SJSA1 (cell line): Measurements from ENCODE around the gene OR10G3. TPM values are rescaled to one million over a fixed set of nuclear protein-coding genes. Genes with fewer than 3 reads are reported as not detected.
"Not testable (repeated sequence)": the region's sequence is repeated elsewhere in the genome, so short reads cannot be mapped to it uniquely, and the experiment has no call there.

Experiments
- DNase-seq, 2 experiments: peaks; one replicate each; pipeline ENCODE4 v3.0.0-alpha.2; 2015 to 2020; ENCODE audit warnings: low spot score in 2 of 2, low read depth in 1 of 2
- H3K27ac ChIP-seq: fragments of 250-450 bp; sonication (Bioruptor Pico); 2 replicates; pipeline ENCODE4 v1.5.1; 2020; ENCODE audit warnings: mild to moderate bottlenecking, moderate library complexity
- H3K27me3 ChIP-seq: fragments of 250-450 bp; sonication (Bioruptor Pico); replicated peaks from 2 replicates; pipeline ENCODE4 v1.5.1; 2020; ENCODE audit warnings: mild to moderate bottlenecking, moderate library complexity
- H3K36me3 ChIP-seq: fragments of 250-450 bp; sonication (Bioruptor Pico); 2 replicates; pipeline ENCODE4 v1.5.1; 2020; ENCODE audit warnings: mild to moderate bottlenecking
- H3K4me1 ChIP-seq: fragments of 250-450 bp; sonication (Bioruptor Pico); replicated peaks from 2 replicates; pipeline ENCODE4 v1.6.1; 2021; ENCODE audit warnings: mild to moderate bottlenecking
- H3K4me3 ChIP-seq: fragments of 250-450 bp; sonication (Bioruptor Pico); 2 replicates; pipeline ENCODE4 v1.5.1; 2020; ENCODE audit warnings: mild to moderate bottlenecking
- H3K9me3 ChIP-seq: fragments of 250-450 bp; sonication (Bioruptor Pico); replicated peaks from 2 replicates; pipeline ENCODE4 v1.5.1; 2020; ENCODE audit warnings: mild to moderate bottlenecking
- total RNA-seq: library from RNA; depleted of rRNA; stranded (reverse); fragments of >200 nt; shearing (Covaris generic); gene quantifications from 2 replicates; pipeline ENCODE4 v1.2.3, GENCODE V29; 2014

The OR10G3 gene
- total RNA-seq, 1 experiment from 2014 or later = not detected

DNA sequence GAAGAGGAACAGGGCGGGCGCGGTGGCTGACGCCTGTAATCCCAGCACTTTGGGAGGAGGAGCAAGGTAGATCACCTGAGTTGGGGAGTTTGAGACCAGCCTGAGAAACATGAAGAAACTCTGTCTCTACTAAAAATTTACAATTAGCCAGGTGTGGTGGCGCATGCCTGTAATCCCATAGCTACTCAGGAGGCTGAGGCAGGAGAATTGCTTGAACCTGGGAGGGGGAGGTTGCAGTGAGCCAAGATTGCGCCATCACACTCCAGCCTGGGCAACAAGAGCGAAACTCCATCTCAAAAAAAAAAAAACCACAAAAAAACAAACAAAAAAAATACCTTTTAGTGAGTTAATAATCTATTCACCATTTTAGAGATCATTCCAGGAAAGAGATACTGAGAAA, 35.3 kb downstream of the OR10G3 start:
- not testable (repeated sequence) for H3K4me3 ChIP-seq, H3K4me1 ChIP-seq, H3K9me3 ChIP-seq, DNase-seq, H3K27ac ChIP-seq, H3K27me3 ChIP-seq, H3K36me3 ChIP-seq

GRCh38 chr14:21543963-21544362, 35.9 kb downstream of the OR10G3 start:
- Histone ChIP-seq H3K9me3 (no peaks in the 10 kb centered on the region), H3K36me3 (no peaks in the 10 kb centered on the region), H3K4me1 (no peaks in the 10 kb centered on the region), H3K27me3 (no peaks in the 10 kb centered on the region), H3K4me3 (no peak overlapping the region), H3K27ac (no peak overlapping the region)
- no peak for DNase-seq

DNA sequence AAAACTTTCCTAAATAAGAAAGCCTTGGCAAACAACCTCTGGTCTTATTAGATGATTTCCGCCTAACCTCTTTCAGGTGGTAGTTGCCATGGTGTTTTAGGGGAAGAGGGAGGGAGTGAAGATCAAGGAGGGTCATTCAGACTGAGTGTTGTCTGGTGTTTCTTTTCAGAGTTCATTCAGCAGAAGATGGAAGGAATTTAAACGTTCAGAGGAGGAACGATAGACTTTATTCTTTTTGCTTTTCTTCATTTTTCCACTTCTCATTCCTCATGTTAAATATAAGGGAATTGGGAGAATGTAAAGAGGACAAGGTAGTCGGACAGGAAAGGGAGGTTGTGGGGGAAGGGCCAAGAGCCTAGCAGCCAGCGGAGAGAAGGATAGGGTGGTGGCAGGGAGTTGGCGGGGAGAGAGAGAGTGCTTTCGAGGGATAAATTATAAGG, 36.3 kb downstream of the OR10G3 start:
- Histone ChIP-seq H3K9me3 (no peaks in the 10 kb centered on the region), H3K36me3 (no peaks in the 10 kb centered on the region), H3K4me1 (no peaks in the 10 kb centered on the region), H3K27ac (no peak overlapping the region), H3K27me3 (no peaks in the 10 kb centered on the region; the same call in 1 of the 2 replicates), H3K4me3 (no peak overlapping the region)
- no peak for DNase-seq

GRCh38 chr14:21541413-21542074, 38.3 kb downstream of the OR10G3 start:
- Histone ChIP-seq H3K9me3 (no peaks in the 10 kb centered on the region), H3K36me3 (no peaks in the 10 kb centered on the region), H3K4me3 (no peak overlapping the region), H3K4me1 (no peaks in the 10 kb centered on the region), H3K27ac (no peak overlapping the region), H3K27me3 (peaks cover 13% of the 10 kb centered on the region)
- DNase-seq = no peak

- H3K4me1 ChIP-seq = no peaks in the 10 kb centered on the region
- no peaks in the 10 kb centered on the region for H3K9me3 ChIP-seq
- no peak overlapping the region for H3K27ac ChIP-seq
- DNase-seq = no peak
- peaks cover 33% of the 10 kb centered on the region for H3K27me3 ChIP-seq
- no peak overlapping the region for H3K4me3 ChIP-seq
- H3K36me3 ChIP-seq = no peaks in the 10 kb centered on the region
Observed at GRCh38 chr14:21539189-21539940, 40.5 kb downstream of the OR10G3 start.

DNA sequence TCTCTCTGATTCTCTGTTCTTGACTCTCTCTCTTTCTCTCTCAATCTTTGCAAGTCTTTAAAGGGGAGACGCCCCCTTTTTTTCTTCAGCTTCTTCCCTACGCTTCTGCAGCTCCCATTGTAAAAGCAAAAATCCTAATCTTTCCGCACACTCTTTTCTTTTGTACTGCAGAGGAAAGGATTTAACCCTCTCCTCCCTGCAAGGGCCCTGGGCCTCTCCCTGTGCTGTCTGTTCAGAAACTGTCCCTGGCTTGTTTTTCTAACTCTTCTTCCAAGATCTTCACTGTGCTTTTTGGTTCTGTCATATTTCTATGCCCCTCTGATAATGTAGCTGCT, 42.8 kb downstream of the OR10G3 start:
- Histone ChIP-seq H3K36me3 (no peaks in the 10 kb centered on the region), H3K9me3 (no peaks in the 10 kb centered on the region), H3K4me3 (no peak overlapping the region), H3K27me3 (peaks cover 43% of the 10 kb centered on the region), H3K27ac (no peak overlapping the region), H3K4me1 (no peaks in the 10 kb centered on the region)
- no peak for DNase-seq

DNA sequence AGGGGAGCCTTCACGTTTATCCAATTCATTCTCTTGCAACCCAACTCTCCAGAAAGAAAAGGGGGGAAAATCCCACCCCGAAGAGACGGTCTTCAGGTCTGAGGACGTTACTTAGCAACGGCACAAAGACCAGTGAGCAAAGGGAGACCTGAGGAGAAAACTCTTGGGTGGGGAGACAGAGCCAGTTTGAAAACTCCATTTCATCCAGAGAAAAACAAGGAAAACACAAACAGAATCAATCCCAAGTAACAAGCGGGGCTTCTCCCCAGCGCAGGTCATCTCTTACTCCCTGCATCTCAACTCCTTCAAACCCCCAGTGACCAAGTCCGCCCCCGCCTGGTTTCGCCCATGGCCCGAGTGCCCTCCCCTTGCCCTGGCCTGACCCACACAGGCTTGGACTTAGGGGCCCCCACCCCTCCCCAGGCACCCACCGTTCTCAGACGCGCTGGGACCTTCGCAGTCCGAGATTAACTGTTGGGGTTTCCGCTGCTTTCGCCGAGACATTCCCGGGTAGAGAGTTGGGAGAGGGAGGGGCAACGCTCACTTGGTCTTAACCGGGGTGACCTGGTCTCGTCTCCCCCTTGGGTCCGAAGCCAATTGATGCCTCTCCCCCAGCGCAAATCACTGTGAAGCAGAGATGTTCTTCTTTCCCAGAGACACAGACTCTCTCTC, 43.3 kb downstream of the OR10G3 start:
- no peak overlapping the region for H3K4me3 ChIP-seq
- no peak overlapping the region for H3K27ac ChIP-seq
- no peak for DNase-seq
- H3K9me3 ChIP-seq = no peaks in the 10 kb centered on the region
- no peaks in the 10 kb centered on the region for H3K4me1 ChIP-seq
- no peaks in the 10 kb centered on the region for H3K36me3 ChIP-seq
- H3K27me3 ChIP-seq = peaks cover 44% of the 10 kb centered on the region

- Histone ChIP-seq H3K27me3 (peaks cover 44% of the 10 kb centered on the region), H3K4me3 (no peak overlapping the region), H3K9me3 (no peaks in the 10 kb centered on the region), H3K27ac (no peak overlapping the region), H3K36me3 (no peaks in the 10 kb centered on the region), H3K4me1 (no peaks in the 10 kb centered on the region)
- no peak for DNase-seq
Observed at GRCh38 chr14:21535545-21536417, 44.1 kb downstream of the OR10G3 start.

- H3K27me3 ChIP-seq = peaks cover 44% of the 10 kb centered on the region
- DNase-seq = no peak
- H3K36me3 ChIP-seq = no peaks in the 10 kb centered on the region
- H3K27ac ChIP-seq = no peak overlapping the region
- H3K4me1 ChIP-seq = no peaks in the 10 kb centered on the region
- no peak overlapping the region for H3K4me3 ChIP-seq
- no peaks in the 10 kb centered on the region for H3K9me3 ChIP-seq
Observed at GRCh38 chr14:21534576-21534975, 45.3 kb downstream of the OR10G3 start.

- Histone ChIP-seq H3K9me3 (no peaks in the 10 kb centered on the region), H3K4me3 (no peak overlapping the region), H3K4me1 (no peaks in the 10 kb centered on the region), H3K36me3 (no peaks in the 10 kb centered on the region), H3K27ac (no peak overlapping the region), H3K27me3 (peaks cover 46% of the 10 kb centered on the region)
- no peak for DNase-seq
Observed at GRCh38 chr14:21533294-21533693, 46.6 kb downstream of the OR10G3 start.

GRCh38 chr14:21529515-21529914, 50.4 kb downstream of the OR10G3 start:
- no peaks in the 10 kb centered on the region for H3K4me1 ChIP-seq
- no peak overlapping the region for H3K4me3 ChIP-seq
- no peaks in the 10 kb centered on the region for H3K36me3 ChIP-seq
- no peak for DNase-seq
- H3K9me3 ChIP-seq = no peaks in the 10 kb centered on the region
- H3K27ac ChIP-seq = no peak overlapping the region
- H3K27me3 ChIP-seq = peaks cover 15% of the 10 kb centered on the region

GRCh38 chr14:21528381-21529348, 51.2 kb downstream of the OR10G3 start:
- H3K27me3 ChIP-seq = peaks cover 7% of the 10 kb centered on the region
- H3K4me3 ChIP-seq = no peak overlapping the region
- no peaks in the 10 kb centered on the region for H3K36me3 ChIP-seq
- no peak for DNase-seq
- H3K9me3 ChIP-seq = no peaks in the 10 kb centered on the region
- no peak overlapping the region for H3K27ac ChIP-seq
- H3K4me1 ChIP-seq = no peaks in the 10 kb centered on the region

- Histone ChIP-seq H3K27me3 (peaks cover 6% of the 10 kb centered on the region), H3K36me3 (no peaks in the 10 kb centered on the region), H3K4me3 (no peak overlapping the region), H3K27ac (no peak overlapping the region), H3K4me1 (no peaks in the 10 kb centered on the region), H3K9me3 (no peaks in the 10 kb centered on the region)
- no peak for DNase-seq
Observed at GRCh38 chr14:21527318-21527679, 52.6 kb downstream of the OR10G3 start.
